ENCODE measurements around the gene SFXN3.

DNA sequence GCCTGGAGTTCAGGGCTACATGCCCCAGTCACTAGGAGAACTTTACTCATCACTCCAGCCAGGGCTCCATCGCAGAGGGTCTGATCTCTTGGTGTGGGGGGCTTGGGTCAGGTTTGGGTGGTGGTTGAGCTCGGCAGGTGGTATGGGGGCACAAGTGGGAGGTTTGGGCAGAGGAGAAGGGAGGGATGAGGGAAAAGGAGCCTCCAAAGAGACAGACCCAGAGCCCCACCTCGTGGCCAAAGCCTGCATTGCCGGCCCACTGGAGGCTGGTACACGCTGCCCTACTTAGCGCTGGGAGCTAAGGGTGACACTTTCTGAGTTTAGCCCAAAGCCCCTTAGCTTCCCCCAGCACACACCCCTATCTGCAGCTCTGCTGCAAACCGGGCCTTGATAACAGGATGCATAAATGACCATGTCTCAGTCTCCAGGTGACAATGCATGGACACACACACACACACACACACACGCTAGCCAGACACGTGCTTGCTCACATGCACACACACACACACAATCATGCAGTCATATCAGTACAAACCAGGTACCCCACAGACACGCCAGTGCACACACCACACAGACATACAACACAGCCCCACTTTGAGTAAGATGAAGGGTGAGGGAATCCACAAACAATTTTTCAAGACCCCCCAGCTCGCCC lies 16.7 kb upstream of the SFXN3 start:
- no peak for TF ChIP-seq CEBPB (IDR thresholded peaks at IDR 0.05)
- TF ChIP-seq NFIC (IDR thresholded peaks at IDR 0.05) = no peak
- TF ChIP-seq, protein P1, sequence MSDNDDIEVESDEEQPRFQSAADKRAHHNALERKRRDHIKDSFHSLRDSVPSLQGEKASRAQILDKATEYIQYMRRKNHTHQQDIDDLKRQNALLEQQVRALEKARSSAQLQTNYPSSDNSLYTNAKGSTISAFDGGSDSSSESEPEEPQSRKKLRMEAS (IDR thresholded peaks at IDR 0.05) = 0 out of 2 replicates have a peak, but pooled peaks have one; percentile 13
- peak; percentile 94 for TF ChIP-seq RAD21 (IDR thresholded peaks at IDR 0.05; ENCODE audit: low read depth)
- TF ChIP-seq TAF1 (IDR thresholded peaks at IDR 0.05; ENCODE audit: low read depth) = no peak
- TF ChIP-seq, protein P2, sequence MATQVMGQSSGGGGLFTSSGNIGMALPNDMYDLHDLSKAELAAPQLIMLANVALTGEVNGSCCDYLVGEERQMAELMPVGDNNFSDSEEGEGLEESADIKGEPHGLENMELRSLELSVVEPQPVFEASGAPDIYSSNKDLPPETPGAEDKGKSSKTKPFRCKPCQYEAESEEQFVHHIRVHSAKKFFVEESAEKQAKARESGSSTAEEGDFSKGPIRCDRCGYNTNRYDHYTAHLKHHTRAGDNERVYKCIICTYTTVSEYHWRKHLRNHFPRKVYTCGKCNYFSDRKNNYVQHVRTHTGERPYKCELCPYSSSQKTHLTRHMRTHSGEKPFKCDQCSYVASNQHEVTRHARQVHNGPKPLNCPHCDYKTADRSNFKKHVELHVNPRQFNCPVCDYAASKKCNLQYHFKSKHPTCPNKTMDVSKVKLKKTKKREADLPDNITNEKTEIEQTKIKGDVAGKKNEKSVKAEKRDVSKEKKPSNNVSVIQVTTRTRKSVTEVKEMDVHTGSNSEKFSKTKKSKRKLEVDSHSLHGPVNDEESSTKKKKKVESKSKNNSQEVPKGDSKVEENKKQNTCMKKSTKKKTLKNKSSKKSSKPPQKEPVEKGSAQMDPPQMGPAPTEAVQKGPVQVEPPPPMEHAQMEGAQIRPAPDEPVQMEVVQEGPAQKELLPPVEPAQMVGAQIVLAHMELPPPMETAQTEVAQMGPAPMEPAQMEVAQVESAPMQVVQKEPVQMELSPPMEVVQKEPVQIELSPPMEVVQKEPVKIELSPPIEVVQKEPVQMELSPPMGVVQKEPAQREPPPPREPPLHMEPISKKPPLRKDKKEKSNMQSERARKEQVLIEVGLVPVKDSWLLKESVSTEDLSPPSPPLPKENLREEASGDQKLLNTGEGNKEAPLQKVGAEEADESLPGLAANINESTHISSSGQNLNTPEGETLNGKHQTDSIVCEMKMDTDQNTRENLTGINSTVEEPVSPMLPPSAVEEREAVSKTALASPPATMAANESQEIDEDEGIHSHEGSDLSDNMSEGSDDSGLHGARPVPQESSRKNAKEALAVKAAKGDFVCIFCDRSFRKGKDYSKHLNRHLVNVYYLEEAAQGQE (IDR thresholded peaks at IDR 0.05; ENCODE audit: low read depth) = no peak
- TF ChIP-seq YY1 (IDR thresholded peaks at IDR 0.05; ENCODE audit: low read depth) = no peak
